Adrenal gland (tissue), 5 donors: Measurements from ENCODE around the gene GPR62.

Experiments
- POLR2A ChIP-seq, 2 donors: fragments of 450-650 bp; IDR thresholded peaks; one replicate each; pipeline ENCODE4 v1.6.1; 2017; ENCODE audit warnings: antibody characterized with exemption in 2 of 2, mild to moderate bottlenecking in 2 of 2, moderate library complexity in 1 of 2
- TF ChIP-seq, protein P1 (sequence below), 6 experiments: fragments of 450-650 bp in 4 of 6; fragments of 200-600 bp in 2 of 6; sonication (generic) in 1 of 6; IDR thresholded peaks; 1 replicate in 5 of 6; 2 replicates in 1 of 6; pipeline versions ENCODE4 v1.5.1 to v1.8.0; 2016 to 2021; ENCODE audit warnings: antibody characterized with exemption in 6 of 6, mild to moderate bottlenecking in 2 of 6, moderate library complexity in 1 of 6
- donor health status: DM: no; HTN: no; CAD: no.

DNA sequence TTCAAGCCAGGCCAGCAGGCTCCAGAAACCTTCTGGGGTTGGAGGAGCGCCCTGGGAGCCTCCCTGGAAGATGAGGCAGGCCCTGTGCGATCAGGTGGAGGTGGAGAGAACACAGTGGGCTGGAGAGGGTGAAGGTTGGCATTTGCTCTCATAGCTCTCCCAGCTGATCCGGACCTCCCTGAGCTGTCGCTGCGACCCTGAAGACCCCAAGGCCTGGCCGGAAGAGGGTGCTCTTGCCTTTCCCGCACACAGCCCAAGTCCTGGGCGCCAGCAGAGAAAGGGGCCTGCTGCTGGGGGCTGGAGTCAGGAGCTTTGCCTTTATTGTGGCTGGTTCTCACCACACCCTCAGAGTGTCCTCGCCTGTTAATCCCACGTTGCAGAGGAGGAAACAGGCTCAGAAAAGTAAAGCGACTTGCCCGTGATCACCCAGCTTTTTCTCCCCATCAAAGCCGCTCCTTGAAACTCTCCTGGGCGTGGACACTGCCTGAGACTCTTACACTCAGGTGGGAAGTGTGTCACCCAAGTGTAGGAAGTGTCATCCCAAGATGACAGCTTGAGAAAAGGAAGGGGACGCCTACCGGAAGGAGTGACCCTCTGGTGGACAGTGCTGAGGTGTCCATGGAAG lies 49.1 kb downstream of the GPR62 start:
- TF ChIP-seq, protein P1, sequence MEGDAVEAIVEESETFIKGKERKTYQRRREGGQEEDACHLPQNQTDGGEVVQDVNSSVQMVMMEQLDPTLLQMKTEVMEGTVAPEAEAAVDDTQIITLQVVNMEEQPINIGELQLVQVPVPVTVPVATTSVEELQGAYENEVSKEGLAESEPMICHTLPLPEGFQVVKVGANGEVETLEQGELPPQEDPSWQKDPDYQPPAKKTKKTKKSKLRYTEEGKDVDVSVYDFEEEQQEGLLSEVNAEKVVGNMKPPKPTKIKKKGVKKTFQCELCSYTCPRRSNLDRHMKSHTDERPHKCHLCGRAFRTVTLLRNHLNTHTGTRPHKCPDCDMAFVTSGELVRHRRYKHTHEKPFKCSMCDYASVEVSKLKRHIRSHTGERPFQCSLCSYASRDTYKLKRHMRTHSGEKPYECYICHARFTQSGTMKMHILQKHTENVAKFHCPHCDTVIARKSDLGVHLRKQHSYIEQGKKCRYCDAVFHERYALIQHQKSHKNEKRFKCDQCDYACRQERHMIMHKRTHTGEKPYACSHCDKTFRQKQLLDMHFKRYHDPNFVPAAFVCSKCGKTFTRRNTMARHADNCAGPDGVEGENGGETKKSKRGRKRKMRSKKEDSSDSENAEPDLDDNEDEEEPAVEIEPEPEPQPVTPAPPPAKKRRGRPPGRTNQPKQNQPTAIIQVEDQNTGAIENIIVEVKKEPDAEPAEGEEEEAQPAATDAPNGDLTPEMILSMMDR (IDR thresholded peaks at IDR 0.05) = peak in 4 of 6 experiments; percentile 34 to 63 (median 48)
- TF ChIP-seq POLR2A (IDR thresholded peaks at IDR 0.05) = no peak
